ENCODE results near the gene KDELR1.

The KDELR1 gene

DNA sequence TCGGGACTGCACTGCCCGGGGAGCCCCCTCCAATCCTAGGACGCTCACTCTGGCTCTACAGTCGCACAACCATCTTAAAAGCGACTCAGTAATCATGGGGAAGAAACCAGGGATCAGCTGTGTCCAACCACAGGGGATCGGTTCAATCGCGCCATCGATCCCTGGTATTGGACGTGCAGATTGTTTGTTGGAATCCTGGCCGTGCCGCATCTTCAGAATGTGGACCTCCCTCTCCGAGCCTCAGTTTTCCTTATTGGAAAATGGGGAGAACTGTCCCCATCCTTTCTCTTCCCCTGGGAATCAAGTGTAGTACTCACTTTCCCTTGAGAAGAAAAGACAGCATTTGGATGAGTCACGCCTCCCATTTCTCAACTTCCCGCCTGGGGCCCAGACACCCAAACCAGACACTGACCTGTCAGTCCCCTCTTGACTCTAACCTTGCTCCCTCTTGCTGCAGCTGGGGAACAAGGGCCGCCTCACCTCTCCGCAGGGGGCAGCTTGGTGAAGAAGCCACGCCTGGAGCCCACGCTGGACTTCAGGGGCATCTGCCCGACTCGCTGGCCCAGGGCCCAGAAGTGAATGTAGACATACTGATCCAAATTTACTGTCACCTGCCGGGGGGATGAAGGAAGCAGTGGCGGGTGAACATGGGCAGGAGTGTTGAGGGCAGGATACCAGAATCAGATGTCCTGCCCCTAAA, 48.4 kb downstream of the KDELR1 start:
- Histone ChIP-seq H3K9ac (ENCODE audit: low read length) (no peak overlapping the region), H3K4me1 (ENCODE audit: control insufficient read depth, insufficient read depth, low read length) (no peaks in the 10 kb centered on the region), H3K36me3 (ENCODE audit: control insufficient read depth, insufficient read depth, low read length) (no peaks in the 10 kb centered on the region), H3K27me3 (ENCODE audit: control insufficient read depth, insufficient read depth, low read length) (no peaks in the 10 kb centered on the region), H3K27ac (ENCODE audit: low read depth, low read length) (no peak overlapping the region), H3K4me3 (ENCODE audit: low read length) (no peak overlapping the region)

- no peak overlapping the region for H3K4me3 ChIP-seq (ENCODE audit: low read length)
- H3K27me3 ChIP-seq (ENCODE audit: control insufficient read depth, insufficient read depth, low read length) = no peaks in the 10 kb centered on the region
- no peaks in the 10 kb centered on the region for H3K36me3 ChIP-seq (ENCODE audit: control insufficient read depth, insufficient read depth, low read length)
- no peaks in the 10 kb centered on the region for H3K4me1 ChIP-seq (ENCODE audit: control insufficient read depth, insufficient read depth, low read length)
- H3K27ac ChIP-seq (ENCODE audit: low read depth, low read length) = no peak overlapping the region
- no peak overlapping the region for H3K9ac ChIP-seq (ENCODE audit: low read length)
Observed at GRCh38 chr19:48342414-48342738, 49.0 kb downstream of the KDELR1 start.

GRCh38 chr19:48341515-48342413, 49.6 kb downstream of the KDELR1 start:
- Histone ChIP-seq H3K27ac (ENCODE audit: low read depth, low read length) (no peak overlapping the region), H3K4me3 (ENCODE audit: low read length) (no peak overlapping the region), H3K36me3 (ENCODE audit: control insufficient read depth, insufficient read depth, low read length) (no peaks in the 10 kb centered on the region), H3K27me3 (ENCODE audit: control insufficient read depth, insufficient read depth, low read length) (no peaks in the 10 kb centered on the region), H3K4me1 (ENCODE audit: control insufficient read depth, insufficient read depth, low read length) (no peaks in the 10 kb centered on the region), H3K9ac (ENCODE audit: low read length) (no peak overlapping the region)

DNA sequence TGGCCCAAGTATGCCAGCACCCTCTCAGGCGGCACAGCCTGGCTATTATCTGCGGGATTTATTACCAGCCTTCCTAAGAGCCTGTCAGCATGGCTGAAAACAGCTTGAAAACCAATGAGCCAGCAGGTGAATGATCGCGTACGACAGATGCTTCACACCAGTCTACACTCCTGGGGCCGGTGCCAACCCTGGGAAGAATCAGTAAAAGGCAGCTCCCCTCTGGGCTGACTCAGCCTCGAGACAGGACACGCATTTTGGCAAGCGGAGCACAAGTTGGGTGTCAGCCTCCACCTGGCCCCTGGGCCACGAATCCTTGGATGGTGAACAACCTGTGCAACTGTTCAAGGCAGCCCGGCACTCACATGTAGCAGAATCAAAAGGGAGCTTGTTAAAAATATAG, 50.4 kb downstream of the KDELR1 start:
- Histone ChIP-seq H3K9ac (ENCODE audit: low read length) (no peak overlapping the region), H3K27me3 (ENCODE audit: control insufficient read depth, insufficient read depth, low read length) (no peaks in the 10 kb centered on the region), H3K36me3 (ENCODE audit: control insufficient read depth, insufficient read depth, low read length) (no peaks in the 10 kb centered on the region)

DNA sequence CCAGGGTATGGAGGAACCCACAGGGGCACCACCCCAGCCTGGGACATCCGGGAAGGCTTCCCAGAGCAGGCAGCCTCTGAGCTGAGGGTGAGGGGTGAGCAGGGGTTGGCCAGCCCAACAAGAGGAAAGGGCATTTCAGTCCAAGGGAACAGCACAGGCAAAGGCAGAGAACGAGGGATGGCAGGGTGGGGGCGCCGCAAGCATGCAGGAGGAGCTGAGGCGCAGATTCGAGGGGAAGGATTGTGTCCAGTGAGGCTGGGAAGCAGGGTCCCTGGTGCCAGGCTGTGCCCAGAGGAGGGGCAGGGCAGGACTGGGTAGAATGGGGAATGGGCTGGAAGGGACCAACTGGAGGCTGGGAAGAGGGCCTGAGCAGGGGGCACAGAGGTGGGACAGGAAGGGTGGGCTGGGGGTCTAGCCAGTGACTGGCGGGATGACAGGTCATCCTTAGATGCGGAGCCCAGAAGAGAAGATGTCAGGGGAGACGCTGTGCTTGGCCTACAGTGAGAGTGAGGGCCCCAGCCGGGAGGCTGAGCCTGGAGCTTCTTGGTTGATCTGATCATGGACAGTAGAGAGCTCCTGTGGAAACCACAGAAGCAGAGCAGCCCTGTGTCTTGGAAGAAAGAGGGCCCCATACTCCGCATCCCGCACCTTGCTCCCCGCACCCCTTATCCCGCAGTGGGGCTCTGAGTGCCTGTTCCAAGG, 52.4 kb downstream of the KDELR1 start:
- Histone ChIP-seq H3K27me3 (ENCODE audit: control insufficient read depth, insufficient read depth, low read length) (no peaks in the 10 kb centered on the region), H3K9ac (ENCODE audit: low read length) (no peak overlapping the region), H3K36me3 (ENCODE audit: control insufficient read depth, insufficient read depth, low read length) (no peaks in the 10 kb centered on the region), H3K4me1 (ENCODE audit: control insufficient read depth, insufficient read depth, low read length) (no peaks in the 10 kb centered on the region), H3K4me3 (ENCODE audit: low read length) (no peak overlapping the region), H3K27ac (ENCODE audit: low read depth, low read length) (no peak overlapping the region)

More for the DNA sequence above, 50.4 kb downstream of the KDELR1 start:
- no peaks in the 10 kb centered on the region for H3K4me1 ChIP-seq (ENCODE audit: control insufficient read depth, insufficient read depth, low read length)
- no peak overlapping the region for H3K27ac ChIP-seq (ENCODE audit: low read depth, low read length)
- no peak overlapping the region for H3K4me3 ChIP-seq (ENCODE audit: low read length)

GRCh38 chr19:48338253-48338755, 53.0 kb downstream of the KDELR1 start:
- Histone ChIP-seq H3K27ac (ENCODE audit: low read depth, low read length) (no peak overlapping the region), H3K36me3 (ENCODE audit: control insufficient read depth, insufficient read depth, low read length) (no peaks in the 10 kb centered on the region), H3K27me3 (ENCODE audit: control insufficient read depth, insufficient read depth, low read length) (no peaks in the 10 kb centered on the region), H3K9ac (ENCODE audit: low read length) (no peak overlapping the region), H3K4me3 (ENCODE audit: low read length) (no peak overlapping the region), H3K4me1 (ENCODE audit: control insufficient read depth, insufficient read depth, low read length) (peaks cover 3% of the 10 kb centered on the region)

GRCh38 chr19:48333467-48334384, 57.6 kb downstream of the KDELR1 start:
- Histone ChIP-seq H3K4me1 (ENCODE audit: control insufficient read depth, insufficient read depth, low read length) (peaks cover 25% of the 10 kb centered on the region), H3K36me3 (ENCODE audit: control insufficient read depth, insufficient read depth, low read length) (peaks cover 4% of the 10 kb centered on the region), H3K4me3 (ENCODE audit: low read length) (peak overlapping the region; percentile 81), H3K27me3 (ENCODE audit: control insufficient read depth, insufficient read depth, low read length) (no peaks in the 10 kb centered on the region), H3K9ac (ENCODE audit: low read length) (peak overlapping the region; percentile 75), H3K27ac (ENCODE audit: low read depth, low read length) (peak overlapping the region; percentile 91)

DNA sequence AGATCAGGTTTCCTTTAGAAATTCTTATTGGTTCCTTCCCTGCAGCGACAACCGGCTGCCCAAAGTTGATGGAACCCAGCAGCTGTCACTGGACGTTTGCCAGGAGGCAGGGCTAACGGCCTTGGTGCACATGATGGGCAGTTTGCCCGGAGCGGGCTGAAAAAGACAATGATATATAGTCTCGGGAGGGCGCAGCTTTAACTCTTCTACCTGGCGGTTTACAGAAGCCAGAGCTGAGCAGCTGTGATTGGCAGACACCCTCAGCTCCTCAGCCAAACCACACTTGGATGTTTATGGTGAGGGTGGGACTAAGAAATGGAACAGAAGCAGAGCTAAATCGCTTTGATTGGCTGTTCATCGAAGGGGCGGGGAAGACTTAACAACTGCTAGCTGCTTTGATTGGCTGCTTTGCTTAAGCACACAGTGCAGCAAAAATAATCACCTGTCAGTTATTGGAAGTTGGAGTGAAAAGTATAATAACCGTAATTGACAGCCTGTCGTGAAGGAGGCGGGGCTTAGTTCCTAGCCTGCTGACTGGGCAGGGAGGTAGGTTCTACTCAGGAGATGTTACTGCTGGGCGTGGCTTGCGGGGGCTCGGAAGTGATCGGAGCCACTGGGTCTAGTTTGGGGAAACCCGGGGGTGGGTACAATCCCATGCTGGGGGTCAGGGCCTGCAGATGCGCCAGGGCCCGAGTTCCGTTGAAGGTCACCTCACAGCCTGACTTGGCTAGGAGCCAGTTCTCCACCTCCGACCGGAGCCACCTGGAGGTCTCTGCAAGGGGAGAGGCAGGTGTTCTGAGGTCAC, 58.5 kb downstream of the KDELR1 start:
- Histone ChIP-seq H3K27me3 (ENCODE audit: control insufficient read depth, insufficient read depth, low read length) (no peaks in the 10 kb centered on the region), H3K36me3 (ENCODE audit: control insufficient read depth, insufficient read depth, low read length) (peaks cover 4% of the 10 kb centered on the region), H3K4me1 (ENCODE audit: control insufficient read depth, insufficient read depth, low read length) (peaks cover 25% of the 10 kb centered on the region), H3K27ac (ENCODE audit: low read depth, low read length) (peak overlapping the region; percentile 91), H3K9ac (ENCODE audit: low read length) (peak overlapping the region; percentile 75), H3K4me3 (ENCODE audit: low read length) (peak overlapping the region; percentile 81)
